ENCODE measurements around the gene ANXA8L1.
"Not testable (repeated sequence)": the region's sequence is repeated elsewhere in the genome, so short reads cannot be mapped to it uniquely, and the experiment has no call there.

ANXA8L1 gene

GRCh38 chr10:46375406-46375805 lies at the start of gene ANXA8L1:
Gene ANXA8L1 (plus strand): TSS chr10:46375776. CDS start chr10:46375852, 76 bp downstream.
- not testable (repeated sequence) for DNase-seq (ENCODE audit: low read depth)

GRCh38 chr10:46326066-46326465 lies 49.5 kb upstream of the ANXA8L1 start:
- no peak for DNase-seq (ENCODE audit: low read depth)

GRCh38 chr10:46326971-46327370 lies 48.6 kb upstream of the ANXA8L1 start:
- DNase-seq (ENCODE audit: low read depth), result no peak

DNA sequence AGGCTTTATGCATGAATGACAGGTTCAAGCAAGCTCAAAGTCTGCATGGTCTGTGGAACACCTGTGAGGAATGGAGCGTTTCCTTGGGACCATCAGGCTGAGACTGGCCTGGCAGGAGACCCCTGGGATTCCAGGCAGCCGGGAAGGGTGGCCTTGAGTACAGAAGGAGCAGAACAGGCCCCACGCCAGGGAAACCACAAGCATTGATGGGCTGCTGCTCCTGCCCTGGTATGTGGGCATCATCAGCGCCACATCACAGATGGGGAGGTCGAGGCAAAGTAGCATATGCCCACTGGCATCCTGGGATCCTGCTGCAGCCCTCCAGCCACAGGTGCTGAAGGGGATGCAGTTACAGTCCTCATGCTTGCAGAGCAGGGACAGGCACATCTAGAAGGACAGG lies 47.9 kb upstream of the ANXA8L1 start:
- DNase-seq (ENCODE audit: low read depth), result no peak

- no peak for DNase-seq (ENCODE audit: low read depth)
Observed at GRCh38 chr10:46328853-46329689, 46.5 kb upstream of the ANXA8L1 start.

DNA sequence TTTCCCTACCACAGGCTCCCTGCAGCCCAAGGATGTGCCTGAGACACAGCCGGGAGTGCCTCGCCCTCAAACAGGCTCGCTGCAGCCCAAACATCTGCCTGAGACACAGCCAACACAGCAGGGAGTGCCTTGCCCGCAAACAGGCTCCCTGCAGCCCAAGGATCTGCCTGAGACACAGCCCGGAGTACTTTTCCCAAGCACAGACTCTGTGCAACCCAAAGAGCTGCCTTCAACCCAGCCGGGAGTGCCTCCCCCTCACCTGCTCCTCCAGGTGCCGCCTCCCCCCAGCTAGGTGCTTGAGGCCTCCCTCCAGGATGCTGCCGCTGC lies 45.9 kb upstream of the ANXA8L1 start:
- no peak for DNase-seq (ENCODE audit: low read depth)

DNA sequence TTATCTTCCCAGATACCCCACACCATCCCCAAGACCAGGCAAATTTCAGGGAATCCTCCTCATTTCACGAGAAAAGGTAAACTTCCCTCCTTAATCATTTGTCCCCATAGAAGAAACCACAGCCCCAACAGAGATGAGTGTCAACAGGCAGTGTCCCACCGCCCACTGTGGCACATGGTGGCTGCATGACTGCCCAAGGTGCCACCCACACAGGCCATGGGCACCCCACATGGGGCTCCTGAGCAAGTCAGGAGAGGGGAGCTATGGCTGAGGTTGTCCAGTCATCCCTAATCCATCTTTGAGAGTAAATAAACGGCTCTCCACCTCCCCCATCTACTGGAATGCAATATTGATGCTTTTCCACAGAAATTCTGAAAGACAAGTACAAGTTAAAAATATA lies 44.7 kb upstream of the ANXA8L1 start:
- no peak for DNase-seq (ENCODE audit: low read depth)

GRCh38 chr10:46365484-46365883 lies 10.1 kb upstream of the ANXA8L1 start:
- not testable (repeated sequence) for DNase-seq (ENCODE audit: low read depth)

DNA sequence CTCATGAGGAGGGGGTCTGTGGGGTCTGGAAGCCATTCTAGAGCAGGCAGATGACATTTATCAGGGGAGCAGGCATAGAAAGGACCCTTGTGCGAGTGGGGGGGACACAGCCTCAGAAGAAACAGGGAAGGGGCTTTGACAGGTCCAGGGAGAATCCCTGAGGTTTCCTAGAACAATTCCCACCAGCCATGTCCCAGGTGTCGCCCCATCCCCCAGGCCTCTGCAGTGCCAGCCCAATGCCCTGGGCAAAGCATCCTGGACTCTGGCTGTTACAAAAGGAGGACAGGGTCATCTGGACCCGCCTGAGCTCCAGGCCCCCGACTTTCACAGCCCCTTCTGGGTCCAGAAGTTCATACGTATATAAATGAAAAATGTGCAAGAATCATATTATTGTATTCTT lies 8.4 kb upstream of the ANXA8L1 start:
- not testable (repeated sequence) for DNase-seq (ENCODE audit: low read depth)

- not testable (repeated sequence) for DNase-seq (ENCODE audit: low read depth)
Observed at GRCh38 chr10:46367666-46368240, 7.8 kb upstream of the ANXA8L1 start.

DNA sequence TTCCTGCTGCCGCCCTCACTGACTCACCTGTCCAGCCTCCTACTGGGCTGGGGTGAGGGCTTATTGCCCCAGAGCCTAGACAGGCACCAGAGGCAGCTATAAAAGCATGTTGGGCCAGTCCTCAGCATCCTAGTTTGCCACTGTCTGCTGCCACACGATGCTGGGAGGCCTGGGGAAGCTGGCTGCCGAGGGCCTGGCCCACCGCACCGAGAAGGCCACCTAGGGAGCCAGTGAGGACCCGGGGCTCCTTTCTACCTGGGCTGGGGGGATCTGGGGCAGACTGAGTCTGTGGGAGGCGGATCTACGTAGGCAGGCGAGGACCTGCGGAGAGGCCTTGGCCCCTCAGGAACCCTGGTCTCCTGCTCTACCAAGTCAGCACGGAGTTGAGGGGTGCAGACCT lies 6.6 kb upstream of the ANXA8L1 start:
- DNase-seq (ENCODE audit: low read depth), result not testable (repeated sequence)

- DNase-seq (ENCODE audit: low read depth), result not testable (repeated sequence)
Observed at GRCh38 chr10:46374410-46374809, 1.2 kb upstream of the ANXA8L1 start.

DNA sequence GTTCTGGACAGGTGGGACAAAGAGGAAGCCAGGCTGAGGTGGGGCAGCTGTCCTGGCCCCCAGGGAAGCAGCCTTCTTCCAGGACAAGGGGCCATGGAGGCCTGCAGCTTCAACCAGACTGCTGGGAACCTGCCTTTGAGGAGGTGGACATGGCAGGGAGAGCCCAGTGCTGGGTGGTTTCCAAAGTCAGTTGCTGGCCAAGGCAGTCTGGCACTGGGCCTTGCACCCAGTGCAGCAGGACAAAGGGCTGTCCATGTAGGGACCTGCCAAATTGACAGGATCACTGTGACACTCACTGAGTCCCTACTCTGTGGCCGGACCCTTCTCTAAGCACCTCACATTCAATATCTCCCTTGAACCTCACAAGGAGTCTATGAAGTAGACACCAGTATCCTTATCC lies 1.4 kb downstream of the ANXA8L1 start:
- DNase-seq (ENCODE audit: low read depth), result not testable (repeated sequence)

- not testable (repeated sequence) for DNase-seq (ENCODE audit: low read depth)
Observed at GRCh38 chr10:46377651-46378050, 2.1 kb downstream of the ANXA8L1 start.

GRCh38 chr10:46378108-46378507 lies 2.5 kb downstream of the ANXA8L1 start:
- not testable (repeated sequence) for DNase-seq (ENCODE audit: low read depth)

DNA sequence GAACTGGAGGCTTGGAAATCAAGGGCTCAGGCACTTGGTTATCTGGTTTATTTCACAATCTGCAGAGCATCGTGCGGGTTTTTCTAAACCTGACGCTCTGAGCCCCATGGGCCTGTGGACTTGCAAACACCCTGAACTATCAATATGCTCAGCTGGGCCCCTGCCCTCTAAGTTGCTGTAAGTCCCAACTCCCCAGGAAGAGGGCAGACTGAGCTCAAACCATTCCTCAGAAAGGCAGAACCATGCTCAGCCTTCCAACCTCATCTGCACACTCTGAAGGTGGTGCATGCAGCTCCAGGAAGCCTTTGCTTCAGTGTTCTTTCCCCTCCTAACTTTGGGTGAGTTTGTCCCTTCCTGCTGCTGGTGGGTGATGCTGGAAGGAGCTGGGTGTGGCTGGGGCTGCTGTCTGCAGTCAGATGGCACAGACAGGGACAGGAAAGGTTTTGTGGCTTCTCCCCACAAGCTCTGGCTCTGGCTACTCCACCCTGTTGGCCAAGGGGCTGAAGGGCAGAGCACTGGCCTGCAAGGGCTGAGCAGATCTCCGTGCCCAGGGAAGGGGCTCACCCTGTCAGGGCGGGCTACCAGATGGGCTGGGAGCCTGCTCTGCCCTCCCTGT lies 3.8 kb downstream of the ANXA8L1 start:
- not testable (repeated sequence) for DNase-seq (ENCODE audit: low read depth)

DNA sequence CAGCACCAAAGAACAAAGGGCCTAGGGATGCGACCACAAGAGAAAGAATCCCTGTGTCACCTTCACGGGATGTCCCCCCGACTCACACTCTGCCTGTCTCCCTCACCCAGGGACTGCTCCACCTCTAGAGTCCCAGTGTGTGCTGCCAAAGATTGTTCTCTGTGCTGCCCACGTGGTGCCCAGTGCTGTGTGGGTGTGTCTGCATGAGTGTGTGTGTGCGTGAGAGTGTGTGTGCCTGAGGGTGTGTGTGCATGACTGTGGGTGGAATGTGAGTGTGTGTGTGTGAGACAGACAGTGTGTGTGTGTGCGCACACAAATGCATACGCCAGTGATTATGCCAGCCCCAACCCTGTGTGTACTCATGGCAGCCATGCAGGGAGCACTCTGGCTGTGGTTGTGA lies 10.3 kb downstream of the ANXA8L1 start:
- DNase-seq (ENCODE audit: low read depth), result not testable (repeated sequence)

- not testable (repeated sequence) for DNase-seq (ENCODE audit: low read depth)
Observed at GRCh38 chr10:46386694-46387093, 11.1 kb downstream of the ANXA8L1 start.

DNA sequence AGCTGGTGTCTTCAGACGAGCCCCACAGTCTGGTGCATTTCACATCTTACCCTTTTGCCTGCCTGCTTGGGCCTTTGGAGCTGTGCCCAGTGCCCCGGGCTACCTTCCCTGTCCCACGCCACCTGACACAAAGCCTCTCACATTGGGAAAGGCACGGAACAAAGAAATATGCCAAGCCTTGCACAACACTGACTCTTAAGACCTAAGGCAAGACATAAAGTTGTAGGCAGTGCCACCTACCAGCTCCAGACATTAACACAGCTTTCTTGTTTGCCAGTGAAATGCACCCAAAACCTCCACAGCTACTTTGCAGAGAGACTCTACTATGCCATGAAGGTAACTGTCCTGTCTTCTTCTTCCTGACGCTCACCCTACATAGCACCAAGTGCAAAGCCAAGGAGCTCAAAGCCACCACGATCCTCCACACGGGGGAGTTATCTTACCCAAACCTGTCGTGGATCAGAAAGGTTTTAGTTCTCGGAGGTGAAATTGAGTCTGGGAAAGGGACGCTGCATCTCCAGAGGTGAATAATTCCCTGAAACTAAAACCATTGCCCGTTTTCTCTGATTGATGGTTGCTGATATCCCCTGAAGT lies 11.8 kb downstream of the ANXA8L1 start:
- not testable (repeated sequence) for DNase-seq (ENCODE audit: low read depth)

DNA sequence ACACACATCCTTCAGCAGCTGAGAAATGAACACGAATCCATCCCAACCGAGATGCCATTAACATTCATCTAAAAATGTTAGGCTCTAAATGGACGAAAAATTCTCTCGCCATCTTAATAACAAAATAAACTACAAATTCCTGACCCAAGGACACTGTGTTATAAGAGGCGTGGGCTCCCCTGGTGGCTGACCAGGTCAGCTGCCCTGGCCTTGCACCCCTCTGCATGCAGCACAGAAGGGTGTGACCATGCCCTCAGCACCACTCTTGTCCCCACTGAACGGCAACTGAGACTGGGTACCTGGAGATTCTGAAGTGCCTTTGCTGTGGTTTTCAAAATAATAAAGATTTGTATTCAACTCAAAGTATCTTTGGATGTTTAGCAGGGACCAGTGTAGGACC lies 15.8 kb downstream of the ANXA8L1 start:
- DNase-seq (ENCODE audit: low read depth), result not testable (repeated sequence)

GRCh38 chr10:46396441-46397279 lies 21.1 kb downstream of the ANXA8L1 start:
- not testable (repeated sequence) for DNase-seq (ENCODE audit: low read depth)

DNA sequence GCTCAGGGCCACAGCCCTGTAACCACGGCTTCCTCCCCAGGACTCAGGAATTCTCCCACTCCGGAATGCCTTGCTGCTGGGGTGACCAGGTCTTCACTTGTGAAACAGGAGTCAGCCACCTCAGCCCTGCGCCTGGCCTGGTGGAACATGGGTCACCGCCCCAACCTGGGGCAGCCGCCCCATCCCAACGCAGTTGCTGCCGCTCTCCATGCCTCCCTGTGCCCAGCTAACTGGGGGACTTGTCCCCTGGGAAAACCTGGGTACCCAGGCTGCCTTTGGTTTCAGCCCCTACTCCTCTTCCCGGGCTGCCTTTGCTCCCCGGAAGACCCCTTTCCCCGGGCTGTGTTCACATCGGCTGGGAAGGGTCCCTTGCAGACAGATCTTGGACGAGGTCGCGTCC lies 22.2 kb downstream of the ANXA8L1 start:
- DNase-seq (ENCODE audit: low read depth), result not testable (repeated sequence)

All from CMK (cell line).